Activated naive CD8-positive, alpha-beta T cell treated with anti-CD3 and anti-CD28 coated beads, Interleukin-2, amount 10 ng/mL, durations not matched to agents 7 days and 5 days (primary cell): ENCODE data around the gene SGO1. TPM values are rescaled to one million over a fixed set of nuclear protein-coding genes. Genes with fewer than 3 reads are reported as not detected.

Experiments
- ATAC-seq: fragments of 150-1000 bp; cut with Tn5 transposase; one replicate; pipeline ENCODE4 v1.10.0; 2021; ENCODE audit warnings: low read depth, moderate library complexity
- POLR2A ChIA-PET: fragments of 350-600 bp; sonication (Branson Sonifier 250); formaldehyde crosslinking; loops from one replicate; lab custom pipeline; 2021; ENCODE audit warnings: antibody characterized with exemption; lab: Charles Lee
- DNase-seq: peaks from one replicate; pipeline ENCODE4 v3.0.0; 2021
- H3K27ac Mint-ChIP-seq: one replicate; pipeline ENCODE4 v1.8.0; 2022; ENCODE audit warnings: mild to moderate bottlenecking, mixed read lengths
- H3K27me3 Mint-ChIP-seq: one replicate; pipeline ENCODE4 v1.8.0; 2022; ENCODE audit warnings: mild to moderate bottlenecking, moderate library complexity, mixed read lengths
- H3K36me3 Mint-ChIP-seq: one replicate; pipeline ENCODE4 v1.8.0; 2021; ENCODE audit warnings: mild to moderate bottlenecking, mixed read lengths
- H3K4me1 Mint-ChIP-seq: one replicate; pipeline ENCODE4 v1.8.0; 2021; ENCODE audit warnings: mixed read lengths
- H3K4me3 Mint-ChIP-seq: one replicate; pipeline ENCODE4 v1.8.0; 2022; ENCODE audit warnings: mild to moderate bottlenecking, moderate library complexity, mixed read lengths
- H3K9me3 Mint-ChIP-seq: one replicate; pipeline ENCODE4 v1.8.0; 2021; ENCODE audit warnings: mixed read lengths
- total RNA-seq, 2 experiments: library from RNA; stranded (reverse); gene quantifications; one replicate each; pipeline ENCODE4 v1.2.3, GENCODE V29; 2021

The SGO1 gene
- total RNA-seq, 2 experiments from 2014 or later = 28.8 to 34.5 TPM

- Mint-ChIP-seq H3K9me3 (peaks cover 4% of the 10 kb centered on the region), H3K27ac (no peak overlapping the region), H3K27me3 (no peaks in the 10 kb centered on the region), H3K36me3 (peaks cover 66% of the 10 kb centered on the region), H3K4me1 (peaks cover 2% of the 10 kb centered on the region), H3K4me3 (no peak overlapping the region)
- POLR2A ChIA-PET = no interaction called here
- ATAC-seq (no peak), DNase-seq (no peak)
Observed at GRCh38 chr3:20145874-20146273, 40.1 kb downstream of the SGO1 start.

GRCh38 chr3:20143519-20143918 lies 42.5 kb downstream of the SGO1 start:
- ATAC-seq (no peak), DNase-seq (no peak)
- Mint-ChIP-seq H3K27me3 (no peaks in the 10 kb centered on the region), H3K36me3 (peaks cover 62% of the 10 kb centered on the region), H3K27ac (no peak overlapping the region), H3K4me1 (peaks cover 2% of the 10 kb centered on the region), H3K9me3 (peaks cover 4% of the 10 kb centered on the region), H3K4me3 (no peak overlapping the region)
- POLR2A ChIA-PET = no interaction called here

GRCh38 chr3:20142517-20142916 lies 43.5 kb downstream of the SGO1 start:
- no peaks in the 10 kb centered on the region for H3K27me3 Mint-ChIP-seq
- H3K36me3 Mint-ChIP-seq = peaks cover 54% of the 10 kb centered on the region
- ATAC-seq (no peak), DNase-seq (no peak)
- no peak overlapping the region for H3K4me3 Mint-ChIP-seq
- H3K27ac Mint-ChIP-seq = no peak overlapping the region
- POLR2A ChIA-PET = no interaction called here
- peaks cover 4% of the 10 kb centered on the region for H3K9me3 Mint-ChIP-seq
- peaks cover 2% of the 10 kb centered on the region for H3K4me1 Mint-ChIP-seq

- H3K4me1 Mint-ChIP-seq = peaks cover 2% of the 10 kb centered on the region
- no peak for DNase-seq
Observed at GRCh38 chr3:20141851-20142250, 44.2 kb downstream of the SGO1 start.

GRCh38 chr3:20141316-20141715 lies 44.7 kb downstream of the SGO1 start:
- Mint-ChIP-seq H3K9me3 (peaks cover 4% of the 10 kb centered on the region), H3K36me3 (peaks cover 51% of the 10 kb centered on the region), H3K4me1 (peaks cover 2% of the 10 kb centered on the region), H3K27me3 (no peaks in the 10 kb centered on the region), H3K27ac (no peak overlapping the region), H3K4me3 (no peak overlapping the region)
- POLR2A ChIA-PET = no interaction called here
- no peak for DNase-seq
- ATAC-seq = no peak

More at GRCh38 chr3:20141851-20142250, 44.2 kb downstream of the SGO1 start:
- H3K36me3 Mint-ChIP-seq = peaks cover 52% of the 10 kb centered on the region
- no peak overlapping the region for H3K4me3 Mint-ChIP-seq
- POLR2A ChIA-PET = no interaction called here
- H3K9me3 Mint-ChIP-seq = peaks cover 4% of the 10 kb centered on the region
- no peak for ATAC-seq
- no peaks in the 10 kb centered on the region for H3K27me3 Mint-ChIP-seq
- no peak overlapping the region for H3K27ac Mint-ChIP-seq

- H3K4me1 Mint-ChIP-seq = peaks cover 2% of the 10 kb centered on the region
- peaks cover 4% of the 10 kb centered on the region for H3K9me3 Mint-ChIP-seq
- peak overlapping the region; percentile 59 for H3K27ac Mint-ChIP-seq
- no peak overlapping the region for H3K4me3 Mint-ChIP-seq
- DNase-seq (no peak), ATAC-seq (no peak)
- no peaks in the 10 kb centered on the region for H3K27me3 Mint-ChIP-seq
- peaks cover 49% of the 10 kb centered on the region for H3K36me3 Mint-ChIP-seq
- POLR2A ChIA-PET = no interaction called here
Observed at GRCh38 chr3:20140881-20141280, 45.1 kb downstream of the SGO1 start.

- no peak overlapping the region for H3K4me3 Mint-ChIP-seq
- H3K36me3 Mint-ChIP-seq = peaks cover 47% of the 10 kb centered on the region
- POLR2A ChIA-PET = interaction anchor here (0.7 to 1.3 kb wide), 2 partner anchors 12 to 23 kb away, joined by 3 read pairs; no protein-coding TSS in a partner anchor
- H3K9me3 Mint-ChIP-seq = no peaks in the 10 kb centered on the region
- DNase-seq (no peak), ATAC-seq (no peak)
- no peaks in the 10 kb centered on the region for H3K27me3 Mint-ChIP-seq
- no peak overlapping the region for H3K27ac Mint-ChIP-seq
- peaks cover 4% of the 10 kb centered on the region for H3K4me1 Mint-ChIP-seq
Observed at GRCh38 chr3:20137647-20138046, 48.4 kb downstream of the SGO1 start.

GRCh38 chr3:20136231-20136630 lies 49.8 kb downstream of the SGO1 start:
- Mint-ChIP-seq H3K36me3 (peaks cover 48% of the 10 kb centered on the region), H3K4me3 (no peak overlapping the region), H3K27ac (no peak overlapping the region), H3K4me1 (peaks cover 10% of the 10 kb centered on the region), H3K9me3 (no peaks in the 10 kb centered on the region), H3K27me3 (no peaks in the 10 kb centered on the region)
- ATAC-seq (no peak), DNase-seq (no peak)
- POLR2A ChIA-PET = no interaction called here

- no peak for ATAC-seq
- peaks cover 64% of the 10 kb centered on the region for H3K36me3 Mint-ChIP-seq
- no peak overlapping the region for H3K4me3 Mint-ChIP-seq
- peaks cover 14% of the 10 kb centered on the region for H3K4me1 Mint-ChIP-seq
- no peaks in the 10 kb centered on the region for H3K27me3 Mint-ChIP-seq
- no peak for DNase-seq
- H3K27ac Mint-ChIP-seq = no peak overlapping the region
- POLR2A ChIA-PET = no interaction called here
- H3K9me3 Mint-ChIP-seq = no peaks in the 10 kb centered on the region
Observed at GRCh38 chr3:20130106-20130505, 55.9 kb downstream of the SGO1 start.

GRCh38 chr3:20128358-20128757 lies 57.6 kb downstream of the SGO1 start:
- H3K36me3 Mint-ChIP-seq = peaks cover 64% of the 10 kb centered on the region
- no peaks in the 10 kb centered on the region for H3K27me3 Mint-ChIP-seq
- H3K4me1 Mint-ChIP-seq = peaks cover 14% of the 10 kb centered on the region
- H3K27ac Mint-ChIP-seq = no peak overlapping the region
- POLR2A ChIA-PET = no interaction called here
- H3K9me3 Mint-ChIP-seq = no peaks in the 10 kb centered on the region
- no peak overlapping the region for H3K4me3 Mint-ChIP-seq
- ATAC-seq = no peak
- DNase-seq = no peak

GRCh38 chr3:20125897-20126296 lies 60.1 kb downstream of the SGO1 start:
- POLR2A ChIA-PET = no interaction called here
- Mint-ChIP-seq H3K4me3 (no peak overlapping the region), H3K27ac (peak overlapping the region; percentile 44), H3K36me3 (peaks cover 71% of the 10 kb centered on the region), H3K27me3 (no peaks in the 10 kb centered on the region), H3K9me3 (no peaks in the 10 kb centered on the region), H3K4me1 (peaks cover 6% of the 10 kb centered on the region)
- ATAC-seq (no peak), DNase-seq (no peak)

- H3K4me1 Mint-ChIP-seq = peaks cover 6% of the 10 kb centered on the region
- no peak overlapping the region for H3K4me3 Mint-ChIP-seq
- ATAC-seq (no peak), DNase-seq (no peak)
- POLR2A ChIA-PET = no interaction called here
- peaks cover 71% of the 10 kb centered on the region for H3K36me3 Mint-ChIP-seq
- H3K27me3 Mint-ChIP-seq = no peaks in the 10 kb centered on the region
- peak overlapping the region; percentile 44 for H3K27ac Mint-ChIP-seq
- no peaks in the 10 kb centered on the region for H3K9me3 Mint-ChIP-seq
Observed at GRCh38 chr3:20125289-20125688, 60.7 kb downstream of the SGO1 start.

- no peak for ATAC-seq
Observed at GRCh38 chr3:20123131-20123652, 62.8 kb downstream of the SGO1 start.

GRCh38 chr3:20121088-20121487 lies 64.9 kb downstream of the SGO1 start:
- H3K27me3 Mint-ChIP-seq = no peaks in the 10 kb centered on the region
- POLR2A ChIA-PET = no interaction called here
- H3K4me3 Mint-ChIP-seq = no peak overlapping the region
- H3K36me3 Mint-ChIP-seq = peaks cover 68% of the 10 kb centered on the region
- H3K27ac Mint-ChIP-seq = no peak overlapping the region
- H3K9me3 Mint-ChIP-seq = no peaks in the 10 kb centered on the region
- H3K4me1 Mint-ChIP-seq = peaks cover 7% of the 10 kb centered on the region
- DNase-seq (no peak), ATAC-seq (no peak)

More at GRCh38 chr3:20123131-20123652, 62.8 kb downstream of the SGO1 start:
- Mint-ChIP-seq H3K4me3 (no peak overlapping the region), H3K36me3 (peaks cover 68% of the 10 kb centered on the region), H3K27ac (no peak overlapping the region), H3K9me3 (no peaks in the 10 kb centered on the region), H3K4me1 (peaks cover 9% of the 10 kb centered on the region), H3K27me3 (no peaks in the 10 kb centered on the region)
- DNase-seq = no peak
- POLR2A ChIA-PET = no interaction called here
